Epithelial cell of esophagus (primary cell): Measurements from ENCODE around the gene POFUT1.

Experiments
- DNase-seq: peaks from one replicate; pipeline ENCODE4 v3.0.0; 2010; ENCODE audit warnings: low read depth
- H3K4me3 ChIP-seq: 2 replicates; pipeline ENCODE4 v1.5.1; 2011; ENCODE audit warnings: mild to moderate bottlenecking, low read length, control low read depth
- CTCF ChIP-seq: IDR thresholded peaks from 2 replicates; pipeline ENCODE4 v1.5.1; 2011; ENCODE audit warnings: low read depth, mild to moderate bottlenecking, low read length, control low read depth, inconsistent platforms; ENCODE audit not compliant: insufficient read depth; ENCODE audit errors: missing control alignments

POFUT1 gene

DNA sequence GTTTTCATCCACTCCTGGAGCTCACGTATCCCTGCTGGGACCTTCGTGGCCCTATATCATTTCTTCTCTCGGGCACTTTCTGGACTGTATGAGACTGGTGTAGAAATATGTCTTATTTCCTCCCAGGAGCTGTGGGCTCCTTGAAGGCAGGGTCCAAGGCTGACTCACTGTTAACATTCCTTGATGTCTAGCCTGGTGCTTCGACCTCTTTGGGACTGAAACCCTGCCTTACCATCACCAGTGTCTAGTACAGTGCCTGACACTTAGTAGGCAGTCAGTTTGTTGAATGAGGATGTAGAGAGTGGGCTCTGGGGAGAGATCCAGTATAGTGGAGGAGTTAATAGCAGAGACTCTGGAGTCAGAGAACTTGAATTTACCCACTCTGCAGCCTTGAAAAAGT, 23.6 kb downstream of the POFUT1 start:
- no peak overlapping the region for H3K4me3 ChIP-seq
- no peak for TF ChIP-seq CTCF
- DNase-seq, result no peak

DNA sequence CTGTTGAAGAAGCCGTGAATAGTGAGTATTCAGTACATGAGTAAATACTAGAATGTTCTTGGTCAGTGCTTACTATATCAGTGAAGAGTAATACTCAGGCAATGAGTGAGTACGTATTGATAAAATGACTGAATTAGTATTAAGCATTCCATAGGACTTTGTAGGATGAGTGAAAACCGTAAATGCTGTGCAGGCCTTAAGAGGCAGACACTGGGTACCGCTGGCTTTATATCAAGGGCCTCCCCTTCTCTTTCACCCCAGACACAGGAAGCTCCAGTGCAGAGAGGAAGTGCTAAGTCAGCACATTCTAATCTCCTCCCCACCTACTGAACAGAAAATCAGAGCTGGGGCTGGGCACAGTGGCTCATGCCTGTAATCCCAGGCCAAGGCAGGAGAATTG, 24.2 kb downstream of the POFUT1 start:
- no peak overlapping the region for H3K4me3 ChIP-seq
- no peak for DNase-seq
- no peak for TF ChIP-seq CTCF

DNA sequence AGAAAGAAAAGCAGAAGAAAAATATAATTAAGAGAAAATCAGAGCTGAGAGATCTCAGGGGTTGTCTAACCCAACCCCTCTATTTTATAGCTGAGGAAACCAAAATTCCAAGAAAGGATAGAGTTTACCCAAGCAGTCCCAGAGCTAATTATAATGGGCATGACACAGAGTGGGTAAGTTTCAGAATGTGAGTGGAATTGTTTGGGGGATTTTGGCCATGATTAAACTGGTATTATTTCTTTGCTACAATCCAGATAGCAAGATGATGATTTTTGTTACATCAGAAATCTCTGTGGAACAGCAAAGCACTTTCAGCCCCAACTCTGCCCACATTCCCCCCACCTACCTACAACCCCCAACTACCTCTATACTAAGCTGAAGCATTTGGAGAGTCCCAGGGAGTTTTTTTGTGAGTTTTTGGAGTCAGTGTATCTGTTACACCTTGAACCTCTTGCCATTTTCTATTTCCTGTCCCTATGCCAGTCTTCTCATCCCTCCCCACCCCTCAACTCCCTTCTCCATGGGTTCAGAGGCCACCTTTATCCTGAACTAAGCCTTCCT, 24.7 kb downstream of the POFUT1 start:
- H3K4me3 ChIP-seq, result no peak overlapping the region
- DNase-seq, result no peak
- no peak for TF ChIP-seq CTCF

DNA sequence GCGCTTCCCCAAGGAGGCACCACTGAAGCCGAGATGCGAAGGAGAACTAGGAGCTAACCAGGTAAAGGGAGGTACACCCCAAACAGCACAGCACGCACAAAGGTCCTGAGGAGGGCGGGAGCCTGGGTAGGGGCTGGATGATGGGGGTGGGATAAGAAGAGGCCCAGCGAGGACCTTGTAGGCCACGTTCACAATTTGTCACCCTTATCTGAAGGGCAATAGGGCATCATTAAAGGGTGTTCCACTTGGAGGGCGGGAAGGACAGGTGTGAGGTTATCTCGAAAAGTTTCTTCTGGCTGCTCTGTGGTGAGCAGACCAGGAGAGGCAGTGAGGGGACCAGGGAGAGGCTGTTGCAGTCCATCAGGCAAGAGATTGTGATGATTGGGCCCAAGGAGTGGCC, 25.6 kb downstream of the POFUT1 start:
- no peak for DNase-seq
- no peak overlapping the region for H3K4me3 ChIP-seq
- TF ChIP-seq CTCF, result no peak

DNA sequence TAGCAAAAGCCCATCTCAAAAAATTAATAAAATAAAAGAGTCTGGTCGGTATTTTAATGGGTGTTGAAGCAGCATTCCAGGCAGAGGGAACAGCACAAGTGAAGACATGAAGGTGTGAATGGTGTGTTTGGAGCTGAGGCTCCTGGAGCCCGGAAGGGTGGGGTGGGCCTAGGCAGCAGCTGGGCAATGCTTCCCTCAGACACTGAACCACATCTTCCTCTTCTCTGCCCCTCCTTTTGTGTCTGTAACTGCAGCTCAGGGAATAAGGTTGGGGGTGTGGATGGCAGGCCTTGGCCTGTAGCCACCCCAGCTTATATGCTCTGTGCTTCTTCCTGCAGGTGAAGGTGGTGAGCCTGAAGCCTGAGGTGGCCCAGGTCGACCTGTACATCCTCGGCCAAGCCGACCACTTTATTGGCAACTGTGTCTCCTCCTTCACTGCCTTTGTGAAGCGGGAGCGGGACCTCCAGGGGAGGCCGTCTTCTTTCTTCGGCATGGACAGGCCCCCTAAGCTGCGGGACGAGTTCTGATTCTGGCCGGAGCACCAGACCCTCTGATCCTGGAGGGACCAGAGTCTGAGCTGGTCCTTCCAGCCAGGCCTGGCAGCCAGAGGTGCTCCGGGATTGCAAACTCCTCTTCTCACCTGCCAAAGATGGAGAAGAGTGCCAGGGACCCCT, 26.6 kb downstream of the POFUT1 start:
- H3K4me3 ChIP-seq, result no peak overlapping the region
- DNase-seq, result no peak
- no peak for TF ChIP-seq CTCF

DNA sequence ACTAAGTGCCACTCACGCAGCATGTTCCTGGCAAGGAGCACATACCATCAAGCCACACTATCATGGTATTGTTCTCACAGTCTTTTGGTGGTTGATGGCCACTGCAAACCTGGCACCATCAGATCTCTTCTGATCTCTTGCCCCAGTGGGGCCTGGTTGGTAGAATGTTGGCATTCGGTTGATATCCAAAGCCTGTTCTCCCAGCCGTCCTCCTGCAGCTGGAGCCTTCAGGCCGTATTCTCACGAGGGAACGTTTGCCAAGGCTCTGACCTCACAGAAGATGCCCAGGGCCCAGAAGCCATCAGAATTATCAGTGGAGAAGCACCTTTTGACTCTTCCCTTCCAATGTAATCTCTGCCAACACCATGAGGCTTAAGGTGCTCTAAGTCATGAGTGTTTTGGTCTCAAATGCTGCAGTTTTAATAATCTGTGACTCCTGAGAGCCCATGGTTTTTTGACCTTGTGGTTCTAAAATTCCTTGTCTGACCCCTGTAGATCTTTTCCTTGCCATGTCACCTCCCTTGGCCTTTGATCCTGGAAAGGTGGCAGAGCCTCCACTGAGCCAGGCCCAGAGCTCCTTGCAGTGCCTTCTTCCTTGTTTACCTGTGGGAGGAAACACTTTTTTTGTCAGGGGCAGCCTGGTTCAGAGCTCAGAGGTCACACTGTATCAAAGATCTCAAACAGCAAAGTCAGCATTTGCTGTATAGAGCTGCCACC, 27.8 kb downstream of the POFUT1 start:
- TF ChIP-seq CTCF, result no peak
- DNase-seq, result no peak
- H3K4me3 ChIP-seq, result no peak overlapping the region
